Stimulated activated CD4-positive, alpha-beta T cell treated with anti-CD3 and anti-CD28 coated beads, Interleukin-1b, Interleukin-23, amount 100 ng/mL, for 1 hour (primary cell): Measurements from ENCODE around the gene TIAM2.

Experiments
- DNase-seq, 2 donors: peaks; one replicate each; pipeline ENCODE4 v3.0.0-alpha.2; 2020; ENCODE audit warnings: low read depth in 2 of 2

TIAM2 gene

GRCh38 chr6:155128977-155129376 lies 133.9 kb downstream of the TIAM2 start:
- DNase-seq = no peak

- no peak for DNase-seq
Observed at GRCh38 chr6:155129744-155130143, 134.6 kb downstream of the TIAM2 start.

GRCh38 chr6:155130161-155130853 lies 135.2 kb downstream of the TIAM2 start:
- DNase-seq = no peak

DNA sequence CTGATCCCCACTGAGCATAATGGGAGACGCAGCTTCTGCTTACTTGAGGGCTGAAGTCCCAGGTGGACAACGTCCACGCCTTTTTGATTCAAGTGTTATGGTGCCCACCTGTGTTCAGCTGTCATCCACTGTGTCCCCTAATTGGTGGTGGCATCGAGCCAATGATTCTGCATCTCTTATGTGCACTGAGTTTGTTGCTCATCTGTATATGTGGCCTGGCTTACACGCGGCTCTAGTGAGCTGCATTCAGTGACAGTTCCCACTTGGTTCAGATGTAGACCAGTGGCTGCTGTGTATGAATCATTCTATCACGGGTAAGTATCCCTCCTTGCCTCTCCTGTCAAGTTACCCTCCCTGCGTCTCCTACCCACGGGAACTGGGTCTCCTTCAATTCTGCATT lies 137.5 kb downstream of the TIAM2 start:
- DNase-seq = no peak

- DNase-seq = no peak
Observed at GRCh38 chr6:155141002-155141401, 145.9 kb downstream of the TIAM2 start.

DNA sequence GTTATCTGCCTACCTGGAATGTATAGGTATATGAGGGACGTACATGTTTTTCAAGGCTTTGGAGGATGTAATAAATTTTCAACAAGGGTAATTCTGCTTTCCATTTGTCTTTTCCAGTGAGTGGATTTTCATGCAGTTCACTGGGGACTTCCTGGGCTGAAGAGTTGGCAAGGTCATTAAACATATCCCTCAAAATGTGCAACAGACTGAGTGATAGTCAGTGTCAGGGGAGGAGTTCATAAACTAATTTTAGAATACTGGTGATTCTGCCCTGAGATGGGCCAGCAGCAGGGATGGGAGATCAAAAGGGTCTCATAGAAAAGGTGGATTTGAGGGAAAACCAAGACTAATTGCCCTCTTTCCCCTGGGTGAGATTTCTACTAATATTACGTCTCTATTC lies 146.4 kb downstream of the TIAM2 start:
- DNase-seq = no peak

- no peak for DNase-seq
Observed at GRCh38 chr6:155142168-155143028, 147.3 kb downstream of the TIAM2 start.

- DNase-seq = no peak
Observed at GRCh38 chr6:155143029-155143577, 148.0 kb downstream of the TIAM2 start.

DNA sequence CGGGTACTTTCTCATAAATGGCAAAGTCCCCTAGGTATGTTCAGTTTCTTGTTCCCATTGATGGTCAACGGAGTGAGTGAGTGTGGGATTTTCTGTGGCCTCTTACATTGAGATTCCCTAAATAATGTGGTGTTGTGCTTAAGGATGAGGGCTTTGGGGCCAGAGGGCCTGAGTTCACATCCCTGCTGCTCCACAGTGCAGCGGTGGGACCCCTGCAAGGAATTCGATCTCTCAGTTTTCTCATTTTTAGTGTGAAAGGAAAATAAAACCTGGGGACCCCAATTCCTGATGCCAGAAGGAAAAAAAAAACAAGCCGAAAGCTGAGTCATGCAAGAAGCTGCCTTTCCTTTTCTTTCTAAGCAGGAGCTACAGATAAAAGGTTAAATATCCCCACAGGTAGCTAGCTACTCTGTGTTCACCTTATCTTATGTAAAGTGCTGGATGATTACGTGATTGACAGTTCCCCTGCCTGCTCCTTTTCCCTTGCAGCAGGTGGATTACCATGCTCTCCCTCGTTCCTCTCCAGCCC lies 148.5 kb downstream of the TIAM2 start:
- DNase-seq = no peak

GRCh38 chr6:155146205-155146604 lies 151.1 kb downstream of the TIAM2 start:
- no peak for DNase-seq

GRCh38 chr6:155147958-155148663 lies 153.0 kb downstream of the TIAM2 start:
- DNase-seq = no peak

GRCh38 chr6:155150967-155151671 lies 156.0 kb downstream of the TIAM2 start:
- no peak for DNase-seq

DNA sequence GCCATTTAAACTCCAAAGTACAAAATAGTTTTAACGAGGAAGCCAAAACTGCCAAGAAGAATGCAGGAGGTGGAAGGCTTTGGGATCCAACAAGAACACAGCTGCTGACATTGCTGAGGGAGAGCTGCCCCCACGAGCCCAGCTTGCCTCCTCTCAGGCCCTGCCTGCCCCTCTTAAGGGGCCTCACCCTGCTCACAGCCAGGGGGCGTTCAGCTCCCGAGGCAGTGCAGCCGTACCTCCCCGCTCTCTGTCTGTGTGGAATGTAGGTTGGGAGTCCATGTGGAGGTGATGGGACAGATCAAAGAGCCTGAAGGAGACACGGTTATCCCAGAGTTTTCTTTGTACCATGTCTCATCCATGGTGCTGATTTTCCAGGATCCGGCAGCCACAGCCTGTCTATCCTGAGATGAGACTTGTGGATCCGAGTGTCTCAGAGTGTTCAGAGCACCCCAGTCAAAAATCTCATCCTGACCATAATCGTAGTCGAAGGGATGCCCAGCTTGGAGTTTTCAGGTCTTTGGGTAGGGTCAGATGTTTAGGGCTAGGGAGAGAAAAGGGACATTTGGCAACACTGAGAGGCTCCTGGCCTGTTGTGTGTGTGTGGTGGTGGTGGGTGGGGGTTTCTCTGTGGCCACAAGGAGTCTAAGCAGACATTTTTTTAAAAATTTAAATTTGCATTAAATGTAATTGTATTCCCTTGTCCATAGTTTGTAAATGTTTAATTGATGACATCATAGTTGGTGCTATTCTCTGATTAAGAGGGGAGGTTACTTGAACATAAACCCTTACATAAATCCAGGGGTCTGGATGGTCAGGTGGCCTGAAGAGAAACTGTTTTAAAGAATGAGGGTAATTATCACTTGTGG lies 157.3 kb downstream of the TIAM2 start:
- DNase-seq = no peak

- no peak for DNase-seq
Observed at GRCh38 chr6:155154158-155154830, 159.2 kb downstream of the TIAM2 start.

- no peak for DNase-seq
Observed at GRCh38 chr6:155155787-155156447, 160.8 kb downstream of the TIAM2 start.

GRCh38 chr6:155157101-155157500 lies 162.0 kb downstream of the TIAM2 start:
- no peak for DNase-seq

DNA sequence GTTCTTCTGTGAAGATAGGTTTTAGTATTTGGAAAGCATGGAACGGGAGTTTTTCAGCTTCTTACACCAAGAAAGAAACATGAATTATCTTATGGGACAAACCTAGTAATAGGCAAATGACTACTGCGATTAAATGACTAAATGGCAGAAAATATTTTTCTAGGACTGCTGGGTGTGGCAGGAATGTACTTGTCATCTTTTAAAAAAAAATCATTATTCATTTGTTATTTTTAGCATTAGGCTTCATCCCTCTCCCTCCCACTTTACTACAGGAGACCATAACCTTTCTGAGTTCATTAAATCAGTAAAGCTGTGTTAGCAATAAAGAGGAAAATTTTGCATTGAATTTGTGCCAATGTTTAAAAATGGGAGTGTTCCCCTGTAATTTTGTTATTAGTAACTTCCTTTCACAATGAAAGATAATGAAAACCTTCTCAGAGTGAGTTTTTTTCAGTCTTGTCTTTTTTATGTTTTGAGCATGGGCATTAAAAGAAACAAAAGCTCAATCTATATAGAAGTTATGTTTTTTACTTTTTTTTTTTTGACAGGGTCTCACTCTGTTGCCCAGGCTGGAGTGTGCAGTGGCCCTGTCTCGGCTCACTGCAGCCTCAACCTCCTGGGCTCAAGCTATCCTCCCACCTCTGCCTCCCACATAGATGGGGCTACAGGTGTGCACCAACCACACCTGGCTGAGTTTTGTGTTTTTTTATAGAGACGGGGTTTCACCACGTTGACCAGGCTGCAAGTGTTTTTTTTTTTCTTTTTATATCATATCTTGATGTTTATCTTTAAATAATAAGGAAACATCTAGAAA lies 163.1 kb downstream of the TIAM2 start:
- DNase-seq = no peak

DNA sequence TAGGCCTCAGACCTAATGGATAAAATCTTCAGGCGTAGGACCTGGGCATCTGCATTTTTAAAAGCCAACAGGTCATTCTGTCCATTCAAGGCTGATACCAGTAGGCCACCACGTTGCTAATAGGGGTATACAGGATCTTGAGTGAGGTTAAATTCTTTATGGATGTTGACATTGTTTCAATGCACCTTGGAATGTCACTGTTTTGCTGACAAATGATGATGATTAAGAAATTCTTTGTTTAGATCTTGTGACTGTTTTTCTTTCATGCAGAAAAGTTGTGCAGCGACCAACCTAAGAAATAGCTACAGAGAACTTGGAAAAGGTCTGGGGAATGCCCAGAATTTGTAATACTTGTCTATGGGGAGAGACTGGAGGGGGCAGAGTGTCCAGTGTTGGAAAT lies 167.6 kb downstream of the TIAM2 start:
- DNase-seq = no peak
